GM15510 (cell line): ENCODE results near the gene CALN1.

ENCODE experiments used
- POLR2A ChIP-seq: IDR thresholded peaks from 3 replicates; pipeline ENCODE4 v1.6.1; 2011; ENCODE audit warnings: borderline replicate concordance; ENCODE audit not compliant: insufficient read length; ENCODE audit errors: extremely low read depth

CALN1 gene

DNA sequence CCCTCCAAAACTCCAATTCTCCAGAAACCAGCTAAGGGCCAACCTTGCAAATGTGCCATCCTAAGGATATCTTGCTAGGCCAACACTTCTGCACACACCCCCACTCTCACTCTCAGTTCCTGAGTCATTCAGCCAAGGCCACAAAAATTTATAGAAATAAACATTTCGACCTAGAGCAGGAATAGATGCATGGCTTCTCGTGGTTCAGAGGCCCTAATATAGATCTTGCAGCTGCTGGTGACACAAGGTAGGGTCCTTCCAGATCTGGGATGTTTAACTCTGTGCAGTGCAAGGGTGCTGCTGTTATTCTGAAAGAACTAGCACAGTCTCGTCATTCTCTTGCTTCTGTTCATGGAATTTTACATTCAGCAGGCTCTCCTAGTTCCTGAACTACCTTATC is 369.3 kb downstream of the CALN1 start:
- no peak for TF ChIP-seq POLR2A

DNA sequence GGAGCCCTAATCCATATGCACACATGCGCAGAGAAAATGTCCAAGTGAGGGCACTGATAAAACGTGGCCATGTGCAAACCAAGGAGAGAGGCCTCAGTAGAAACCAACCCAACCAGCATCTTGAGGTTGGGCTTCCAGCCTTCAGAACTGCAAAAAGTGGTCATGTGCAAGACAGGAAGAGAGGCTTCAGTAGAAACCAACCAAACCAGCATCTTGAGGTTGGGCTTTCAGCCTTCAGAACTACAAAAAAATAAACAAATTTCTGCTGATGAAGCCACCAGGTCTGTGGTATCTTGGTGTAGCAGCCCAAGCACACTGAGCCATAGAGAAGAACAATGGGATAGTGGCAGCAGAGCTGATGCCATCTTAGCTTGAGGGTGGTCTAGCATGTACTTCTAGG is 371.5 kb downstream of the CALN1 start:
- no peak for TF ChIP-seq POLR2A

- TF ChIP-seq POLR2A = no peak
Observed at GRCh38 chr7:72039460-72039859, 372.7 kb downstream of the CALN1 start.

- TF ChIP-seq POLR2A = no peak
Observed at GRCh38 chr7:72038022-72038732, 374.0 kb downstream of the CALN1 start.

GRCh38 chr7:72037516-72037915 is 374.6 kb downstream of the CALN1 start:
- TF ChIP-seq POLR2A = no peak

- no peak for TF ChIP-seq POLR2A
Observed at GRCh38 chr7:72035266-72035665, 376.9 kb downstream of the CALN1 start.

DNA sequence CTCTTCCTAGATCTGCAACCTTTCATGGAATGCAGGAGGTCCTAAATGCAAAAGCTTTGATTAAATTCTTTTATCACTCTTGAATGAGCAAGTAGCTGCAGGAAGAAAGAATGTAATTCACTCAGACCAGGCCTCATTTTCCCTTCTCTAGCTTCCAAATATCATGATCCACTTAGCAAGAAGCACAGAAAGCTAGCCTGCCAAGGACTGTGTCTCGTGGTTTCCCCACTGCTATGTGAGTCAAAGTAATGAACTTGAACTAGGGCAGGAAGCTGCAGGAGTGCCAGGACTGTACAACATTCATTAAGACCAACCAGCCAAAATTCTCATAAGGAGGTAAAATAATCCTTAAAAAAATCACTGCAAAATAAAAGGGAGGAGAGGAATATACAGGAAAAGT is 379.2 kb downstream of the CALN1 start:
- TF ChIP-seq POLR2A = no peak

- TF ChIP-seq POLR2A = no peak
Observed at GRCh38 chr7:72030994-72031667, 381.0 kb downstream of the CALN1 start.

DNA sequence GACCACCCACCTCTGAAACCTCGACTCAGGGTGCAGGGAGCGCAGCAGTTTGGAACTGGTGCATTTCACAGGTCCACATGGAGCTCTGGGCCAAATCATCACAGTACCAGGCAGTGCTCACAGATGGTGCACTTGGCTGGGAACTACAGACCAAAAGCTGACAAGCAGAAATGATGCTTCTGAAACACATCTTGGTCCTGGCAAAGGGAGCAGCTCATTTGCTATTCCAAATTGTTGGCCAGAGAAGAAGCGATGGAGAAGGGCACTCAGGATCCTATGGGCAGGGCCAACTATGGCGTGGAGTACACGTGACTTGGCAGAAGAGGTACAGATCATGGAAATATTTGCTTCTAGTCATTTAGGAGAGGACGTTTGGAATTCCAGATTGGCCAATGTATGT is 383.9 kb downstream of the CALN1 start:
- no peak for TF ChIP-seq POLR2A

DNA sequence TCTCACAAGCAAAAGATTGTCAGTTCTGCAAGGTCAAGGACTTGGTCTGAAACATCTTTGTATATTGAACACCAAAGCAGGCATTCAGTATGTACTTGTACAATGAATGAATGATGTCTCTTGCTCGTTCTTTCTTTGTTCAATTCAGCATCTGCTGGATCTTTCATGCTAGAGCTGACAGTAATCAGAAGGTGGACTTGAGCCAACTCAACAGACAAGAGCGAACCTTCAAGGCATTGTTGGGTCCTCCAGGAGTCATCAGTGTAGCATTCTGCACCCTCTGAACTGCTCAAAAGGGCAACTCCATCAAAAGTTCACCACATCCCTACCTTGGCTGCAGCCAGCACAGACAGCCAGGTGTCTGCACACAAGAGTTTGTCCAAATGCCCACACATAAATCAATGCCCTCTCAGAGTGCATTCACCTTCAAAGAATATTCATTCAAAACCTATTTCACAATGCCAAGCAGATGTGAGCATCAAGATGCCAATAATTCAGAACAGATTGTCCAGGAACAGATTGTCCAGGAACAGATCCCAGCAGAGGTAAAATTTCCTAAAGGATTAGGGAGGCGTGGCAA is 386.7 kb downstream of the CALN1 start:
- TF ChIP-seq POLR2A = no peak

GRCh38 chr7:72023926-72024325 is 388.2 kb downstream of the CALN1 start:
- no peak for TF ChIP-seq POLR2A

GRCh38 chr7:72021716-72022115 is 390.4 kb downstream of the CALN1 start:
- no peak for TF ChIP-seq POLR2A

GRCh38 chr7:72020311-72020710 is 391.8 kb downstream of the CALN1 start:
- no peak for TF ChIP-seq POLR2A

- TF ChIP-seq POLR2A = no peak
Observed at GRCh38 chr7:72019436-72019835, 392.7 kb downstream of the CALN1 start.

- TF ChIP-seq POLR2A = no peak
Observed at GRCh38 chr7:72017756-72018155, 394.4 kb downstream of the CALN1 start.

DNA sequence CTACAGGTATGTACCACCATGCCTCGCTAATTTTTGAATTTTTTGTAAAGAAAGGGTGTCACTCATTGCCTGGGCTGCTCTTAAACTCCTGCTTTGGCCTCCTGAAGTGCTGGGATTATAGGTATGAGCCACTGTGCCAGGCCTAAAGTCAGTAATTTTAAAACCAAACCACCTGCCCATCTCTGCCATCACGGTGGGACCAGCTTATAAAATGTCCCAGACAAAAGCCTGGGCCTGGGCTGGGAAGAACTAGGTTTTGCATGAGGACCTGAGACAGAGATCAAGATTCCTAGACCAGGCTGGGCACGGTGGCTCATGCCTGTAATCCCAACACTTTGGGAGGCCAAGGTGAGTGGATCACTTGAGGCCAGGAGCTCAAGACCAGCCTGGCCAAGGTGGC is 395.6 kb downstream of the CALN1 start:
- no peak for TF ChIP-seq POLR2A
